Gastroesophageal sphincter (tissue), 3 donors: Measurements from ENCODE around the gene FBXO42.

Experiments used
- POLR2AphosphoS5 ChIP-seq: sonication (generic); formaldehyde crosslinking; IDR thresholded peaks from one replicate; pipeline ENCODE4 v1.6.1; 2017; ENCODE audit warnings: antibody characterized with exemption
- TF ChIP-seq, protein P1 (sequence below), 4 experiments: fragments of 200-600 bp in 2 of 4; fragments of 450-650 bp in 2 of 4; sonication (generic) in 1 of 4; IDR thresholded peaks; one replicate each; pipeline ENCODE4 v1.5.1; 2017 to 2019; ENCODE audit warnings: antibody characterized with exemption in 4 of 4, mild to moderate bottlenecking in 2 of 4, moderate library complexity in 2 of 4

DNA sequence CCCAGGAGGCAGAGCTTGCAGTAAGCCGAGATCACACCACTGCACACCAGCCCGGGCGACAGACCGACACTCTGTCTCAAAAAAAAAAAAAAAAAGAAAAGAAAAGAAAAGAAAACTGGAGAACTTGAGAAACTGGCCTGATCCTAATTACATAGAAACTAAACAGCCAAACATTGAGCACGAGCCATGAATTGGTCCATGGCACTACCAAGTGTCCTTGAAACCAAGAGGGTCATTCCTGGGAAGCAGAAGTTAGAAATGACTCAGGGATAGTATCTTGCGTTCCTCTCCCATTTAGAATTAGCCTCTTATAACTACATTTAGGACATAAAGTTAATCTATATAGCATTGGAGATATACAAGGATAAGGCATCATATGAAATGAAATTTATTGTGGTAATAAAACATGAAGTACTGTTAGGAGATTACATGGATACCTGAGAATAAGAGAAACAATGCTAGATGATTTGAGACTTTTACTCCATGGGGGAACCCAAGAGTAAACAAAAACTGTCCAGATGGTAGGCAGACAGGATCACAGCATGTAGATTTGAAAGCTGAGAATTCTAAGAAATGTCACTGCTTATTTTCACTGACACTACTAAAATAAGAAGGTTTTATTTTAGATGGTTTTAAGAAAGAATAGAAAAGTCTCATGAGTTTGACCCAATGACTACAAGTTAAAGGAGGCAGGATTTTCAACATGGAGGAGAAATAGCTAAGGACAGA is 75.8 kb downstream of the FBXO42 start:
- TF ChIP-seq POLR2AphosphoS5, result no peak
- TF ChIP-seq, protein P1, sequence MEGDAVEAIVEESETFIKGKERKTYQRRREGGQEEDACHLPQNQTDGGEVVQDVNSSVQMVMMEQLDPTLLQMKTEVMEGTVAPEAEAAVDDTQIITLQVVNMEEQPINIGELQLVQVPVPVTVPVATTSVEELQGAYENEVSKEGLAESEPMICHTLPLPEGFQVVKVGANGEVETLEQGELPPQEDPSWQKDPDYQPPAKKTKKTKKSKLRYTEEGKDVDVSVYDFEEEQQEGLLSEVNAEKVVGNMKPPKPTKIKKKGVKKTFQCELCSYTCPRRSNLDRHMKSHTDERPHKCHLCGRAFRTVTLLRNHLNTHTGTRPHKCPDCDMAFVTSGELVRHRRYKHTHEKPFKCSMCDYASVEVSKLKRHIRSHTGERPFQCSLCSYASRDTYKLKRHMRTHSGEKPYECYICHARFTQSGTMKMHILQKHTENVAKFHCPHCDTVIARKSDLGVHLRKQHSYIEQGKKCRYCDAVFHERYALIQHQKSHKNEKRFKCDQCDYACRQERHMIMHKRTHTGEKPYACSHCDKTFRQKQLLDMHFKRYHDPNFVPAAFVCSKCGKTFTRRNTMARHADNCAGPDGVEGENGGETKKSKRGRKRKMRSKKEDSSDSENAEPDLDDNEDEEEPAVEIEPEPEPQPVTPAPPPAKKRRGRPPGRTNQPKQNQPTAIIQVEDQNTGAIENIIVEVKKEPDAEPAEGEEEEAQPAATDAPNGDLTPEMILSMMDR (IDR thresholded peaks at IDR 0.05), result no peak
